ENCODE data around the gene BTNL2.

DNA sequence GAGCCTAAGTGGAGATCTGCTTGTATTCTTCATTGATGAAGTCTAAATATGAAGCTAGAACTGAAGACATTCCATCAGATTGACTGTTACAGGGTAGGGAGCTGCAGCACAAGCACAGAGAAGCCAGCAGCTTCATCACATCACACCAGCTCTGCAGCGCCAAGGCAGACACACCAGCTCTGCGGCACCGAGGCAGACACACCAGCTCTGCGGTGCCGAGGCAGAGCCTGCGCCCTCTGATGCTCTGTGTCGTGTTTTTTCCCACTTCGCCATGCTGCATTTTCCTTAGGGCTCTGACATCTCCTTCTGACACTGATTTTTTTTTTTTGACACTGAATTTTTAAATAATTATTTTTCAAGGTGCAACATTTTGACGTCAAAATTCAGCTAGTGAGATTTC is 784 bp downstream of the BTNL2 start:
- TF ChIP-seq EZH2 (IDR thresholded peaks at IDR 0.05): no peak
- TF ChIP-seq, protein P1, sequence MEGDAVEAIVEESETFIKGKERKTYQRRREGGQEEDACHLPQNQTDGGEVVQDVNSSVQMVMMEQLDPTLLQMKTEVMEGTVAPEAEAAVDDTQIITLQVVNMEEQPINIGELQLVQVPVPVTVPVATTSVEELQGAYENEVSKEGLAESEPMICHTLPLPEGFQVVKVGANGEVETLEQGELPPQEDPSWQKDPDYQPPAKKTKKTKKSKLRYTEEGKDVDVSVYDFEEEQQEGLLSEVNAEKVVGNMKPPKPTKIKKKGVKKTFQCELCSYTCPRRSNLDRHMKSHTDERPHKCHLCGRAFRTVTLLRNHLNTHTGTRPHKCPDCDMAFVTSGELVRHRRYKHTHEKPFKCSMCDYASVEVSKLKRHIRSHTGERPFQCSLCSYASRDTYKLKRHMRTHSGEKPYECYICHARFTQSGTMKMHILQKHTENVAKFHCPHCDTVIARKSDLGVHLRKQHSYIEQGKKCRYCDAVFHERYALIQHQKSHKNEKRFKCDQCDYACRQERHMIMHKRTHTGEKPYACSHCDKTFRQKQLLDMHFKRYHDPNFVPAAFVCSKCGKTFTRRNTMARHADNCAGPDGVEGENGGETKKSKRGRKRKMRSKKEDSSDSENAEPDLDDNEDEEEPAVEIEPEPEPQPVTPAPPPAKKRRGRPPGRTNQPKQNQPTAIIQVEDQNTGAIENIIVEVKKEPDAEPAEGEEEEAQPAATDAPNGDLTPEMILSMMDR (IDR thresholded peaks at IDR 0.05): no peak

All from neural progenitor cell (in vitro differentiated cells).